ENCODE data around the gene EDN1.

DNA sequence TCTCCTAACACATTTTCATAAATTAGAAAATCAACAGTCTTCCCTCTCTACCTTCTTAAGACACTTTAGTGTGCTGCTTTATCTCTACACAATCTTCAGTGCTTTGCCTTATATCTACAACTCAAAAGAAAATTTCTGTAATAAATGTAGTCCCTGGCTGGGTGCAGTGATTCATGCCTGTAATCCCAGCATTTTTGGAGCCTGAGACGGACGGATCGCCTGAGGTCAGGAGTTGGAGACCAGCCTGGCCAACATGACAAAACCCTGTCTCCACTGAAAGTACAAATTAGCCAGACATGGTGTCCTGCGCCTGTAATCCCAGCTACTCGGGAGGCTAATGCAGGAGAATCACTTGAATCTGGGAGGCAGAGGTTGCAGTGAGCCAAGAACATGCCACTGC is 9.7 kb upstream of the EDN1 start:
- TF ChIP-seq ZNF780A (CRISPR knock-in tag; IDR thresholded peaks at IDR 0.05) (no peak), POLR2A (IDR thresholded peaks at IDR 0.05; ENCODE audit: insufficient read depth in 1 of 2, low read depth in 2 of 2, low read length in 2 of 2) (no peak), MYC (CRISPR knock-in tag; IDR thresholded peaks at IDR 0.05; ENCODE audit: borderline replicate concordance) (no peak), ZNF672 (CRISPR knock-in tag; IDR thresholded peaks at IDR 0.05) (no peak), EEA1 (CRISPR knock-in tag; IDR thresholded peaks at IDR 0.05; ENCODE audit: borderline replicate concordance) (no peak), SETDB1 (CRISPR knock-in tag; IDR thresholded peaks at IDR 0.05; ENCODE audit: borderline replicate concordance) (no peak), ZNF589 (CRISPR knock-in tag; conservative IDR thresholded peaks at IDR 0.05) (no peak), POLR2AphosphoS5 (IDR thresholded peaks at IDR 0.05; ENCODE audit: low read depth, low read length) (no peak)
- TF ChIP-seq, protein P1, sequence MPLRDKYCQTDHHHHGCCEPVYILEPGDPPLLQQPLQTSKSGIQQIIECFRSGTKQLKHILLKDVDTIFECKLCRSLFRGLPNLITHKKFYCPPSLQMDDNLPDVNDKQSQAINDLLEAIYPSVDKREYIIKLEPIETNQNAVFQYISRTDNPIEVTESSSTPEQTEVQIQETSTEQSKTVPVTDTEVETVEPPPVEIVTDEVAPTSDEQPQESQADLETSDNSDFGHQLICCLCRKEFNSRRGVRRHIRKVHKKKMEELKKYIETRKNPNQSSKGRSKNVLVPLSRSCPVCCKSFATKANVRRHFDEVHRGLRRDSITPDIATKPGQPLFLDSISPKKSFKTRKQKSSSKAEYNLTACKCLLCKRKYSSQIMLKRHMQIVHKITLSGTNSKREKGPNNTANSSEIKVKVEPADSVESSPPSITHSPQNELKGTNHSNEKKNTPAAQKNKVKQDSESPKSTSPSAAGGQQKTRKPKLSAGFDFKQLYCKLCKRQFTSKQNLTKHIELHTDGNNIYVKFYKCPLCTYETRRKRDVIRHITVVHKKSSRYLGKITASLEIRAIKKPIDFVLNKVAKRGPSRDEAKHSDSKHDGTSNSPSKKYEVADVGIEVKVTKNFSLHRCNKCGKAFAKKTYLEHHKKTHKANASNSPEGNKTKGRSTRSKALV (CRISPR knock-in tag; IDR thresholded peaks at IDR 0.05) = no peak
- TF ChIP-seq, protein P2, sequence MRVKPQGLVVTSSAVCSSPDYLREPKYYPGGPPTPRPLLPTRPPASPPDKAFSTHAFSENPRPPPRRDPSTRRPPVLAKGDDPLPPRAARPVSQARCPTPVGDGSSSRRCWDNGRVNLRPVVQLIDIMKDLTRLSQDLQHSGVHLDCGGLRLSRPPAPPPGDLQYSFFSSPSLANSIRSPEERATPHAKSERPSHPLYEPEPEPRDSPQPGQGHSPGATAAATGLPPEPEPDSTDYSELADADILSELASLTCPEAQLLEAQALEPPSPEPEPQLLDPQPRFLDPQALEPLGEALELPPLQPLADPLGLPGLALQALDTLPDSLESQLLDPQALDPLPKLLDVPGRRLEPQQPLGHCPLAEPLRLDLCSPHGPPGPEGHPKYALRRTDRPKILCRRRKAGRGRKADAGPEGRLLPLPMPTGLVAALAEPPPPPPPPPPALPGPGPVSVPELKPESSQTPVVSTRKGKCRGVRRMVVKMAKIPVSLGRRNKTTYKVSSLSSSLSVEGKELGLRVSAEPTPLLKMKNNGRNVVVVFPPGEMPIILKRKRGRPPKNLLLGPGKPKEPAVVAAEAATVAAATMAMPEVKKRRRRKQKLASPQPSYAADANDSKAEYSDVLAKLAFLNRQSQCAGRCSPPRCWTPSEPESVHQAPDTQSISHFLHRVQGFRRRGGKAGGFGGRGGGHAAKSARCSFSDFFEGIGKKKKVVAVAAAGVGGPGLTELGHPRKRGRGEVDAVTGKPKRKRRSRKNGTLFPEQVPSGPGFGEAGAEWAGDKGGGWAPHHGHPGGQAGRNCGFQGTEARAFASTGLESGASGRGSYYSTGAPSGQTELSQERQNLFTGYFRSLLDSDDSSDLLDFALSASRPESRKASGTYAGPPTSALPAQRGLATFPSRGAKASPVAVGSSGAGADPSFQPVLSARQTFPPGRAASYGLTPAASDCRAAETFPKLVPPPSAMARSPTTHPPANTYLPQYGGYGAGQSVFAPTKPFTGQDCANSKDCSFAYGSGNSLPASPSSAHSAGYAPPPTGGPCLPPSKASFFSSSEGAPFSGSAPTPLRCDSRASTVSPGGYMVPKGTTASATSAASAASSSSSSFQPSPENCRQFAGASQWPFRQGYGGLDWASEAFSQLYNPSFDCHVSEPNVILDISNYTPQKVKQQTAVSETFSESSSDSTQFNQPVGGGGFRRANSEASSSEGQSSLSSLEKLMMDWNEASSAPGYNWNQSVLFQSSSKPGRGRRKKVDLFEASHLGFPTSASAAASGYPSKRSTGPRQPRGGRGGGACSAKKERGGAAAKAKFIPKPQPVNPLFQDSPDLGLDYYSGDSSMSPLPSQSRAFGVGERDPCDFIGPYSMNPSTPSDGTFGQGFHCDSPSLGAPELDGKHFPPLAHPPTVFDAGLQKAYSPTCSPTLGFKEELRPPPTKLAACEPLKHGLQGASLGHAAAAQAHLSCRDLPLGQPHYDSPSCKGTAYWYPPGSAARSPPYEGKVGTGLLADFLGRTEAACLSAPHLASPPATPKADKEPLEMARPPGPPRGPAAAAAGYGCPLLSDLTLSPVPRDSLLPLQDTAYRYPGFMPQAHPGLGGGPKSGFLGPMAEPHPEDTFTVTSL (CRISPR knock-in tag; IDR thresholded peaks at IDR 0.05; ENCODE audit: borderline replicate concordance) = no peak
- TF ChIP-seq, protein P3, sequence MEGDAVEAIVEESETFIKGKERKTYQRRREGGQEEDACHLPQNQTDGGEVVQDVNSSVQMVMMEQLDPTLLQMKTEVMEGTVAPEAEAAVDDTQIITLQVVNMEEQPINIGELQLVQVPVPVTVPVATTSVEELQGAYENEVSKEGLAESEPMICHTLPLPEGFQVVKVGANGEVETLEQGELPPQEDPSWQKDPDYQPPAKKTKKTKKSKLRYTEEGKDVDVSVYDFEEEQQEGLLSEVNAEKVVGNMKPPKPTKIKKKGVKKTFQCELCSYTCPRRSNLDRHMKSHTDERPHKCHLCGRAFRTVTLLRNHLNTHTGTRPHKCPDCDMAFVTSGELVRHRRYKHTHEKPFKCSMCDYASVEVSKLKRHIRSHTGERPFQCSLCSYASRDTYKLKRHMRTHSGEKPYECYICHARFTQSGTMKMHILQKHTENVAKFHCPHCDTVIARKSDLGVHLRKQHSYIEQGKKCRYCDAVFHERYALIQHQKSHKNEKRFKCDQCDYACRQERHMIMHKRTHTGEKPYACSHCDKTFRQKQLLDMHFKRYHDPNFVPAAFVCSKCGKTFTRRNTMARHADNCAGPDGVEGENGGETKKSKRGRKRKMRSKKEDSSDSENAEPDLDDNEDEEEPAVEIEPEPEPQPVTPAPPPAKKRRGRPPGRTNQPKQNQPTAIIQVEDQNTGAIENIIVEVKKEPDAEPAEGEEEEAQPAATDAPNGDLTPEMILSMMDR (CRISPR knock-in tag; IDR thresholded peaks at IDR 0.05) = no peak
- TF ChIP-seq, protein P4, sequence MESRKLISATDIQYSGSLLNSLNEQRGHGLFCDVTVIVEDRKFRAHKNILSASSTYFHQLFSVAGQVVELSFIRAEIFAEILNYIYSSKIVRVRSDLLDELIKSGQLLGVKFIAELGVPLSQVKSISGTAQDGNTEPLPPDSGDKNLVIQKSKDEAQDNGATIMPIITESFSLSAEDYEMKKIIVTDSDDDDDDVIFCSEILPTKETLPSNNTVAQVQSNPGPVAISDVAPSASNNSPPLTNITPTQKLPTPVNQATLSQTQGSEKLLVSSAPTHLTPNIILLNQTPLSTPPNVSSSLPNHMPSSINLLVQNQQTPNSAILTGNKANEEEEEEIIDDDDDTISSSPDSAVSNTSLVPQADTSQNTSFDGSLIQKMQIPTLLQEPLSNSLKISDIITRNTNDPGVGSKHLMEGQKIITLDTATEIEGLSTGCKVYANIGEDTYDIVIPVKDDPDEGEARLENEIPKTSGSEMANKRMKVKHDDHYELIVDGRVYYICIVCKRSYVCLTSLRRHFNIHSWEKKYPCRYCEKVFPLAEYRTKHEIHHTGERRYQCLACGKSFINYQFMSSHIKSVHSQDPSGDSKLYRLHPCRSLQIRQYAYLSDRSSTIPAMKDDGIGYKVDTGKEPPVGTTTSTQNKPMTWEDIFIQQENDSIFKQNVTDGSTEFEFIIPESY (CRISPR knock-in tag; IDR thresholded peaks at IDR 0.05) = no peak
